GM19372 (cell line): ENCODE data around the gene PITRM1.

Experiments used
- ATAC-seq: cut with Tn5 transposase; IDR thresholded peaks from one replicate; pipeline ENCODE4 v1.9.1; 2021; ENCODE audit warnings: mild to moderate bottlenecking, low read depth, moderate library complexity; ENCODE audit not compliant: unreplicated experiment

Gene PITRM1

DNA sequence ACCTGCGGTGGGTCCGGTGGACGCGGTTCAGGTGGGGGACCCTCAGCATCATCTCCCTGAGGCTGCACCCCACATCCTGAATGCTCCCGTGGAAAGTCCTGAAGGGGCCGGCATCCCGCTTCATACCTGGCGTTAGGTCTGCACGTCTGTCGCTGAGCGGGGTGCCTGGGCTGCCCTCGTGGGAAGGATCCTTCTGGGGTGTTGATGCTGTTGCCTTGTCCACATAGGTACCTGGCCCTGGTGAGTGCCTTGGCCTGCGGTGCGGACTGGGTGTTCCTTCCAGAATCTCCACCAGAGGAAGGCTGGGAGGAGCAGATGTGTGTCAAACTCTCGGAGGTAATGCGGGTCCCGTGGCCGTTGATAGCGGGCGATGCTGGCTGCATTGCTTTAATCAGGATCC, 67.4 kb downstream of the PITRM1 start:
- no peak for ATAC-seq

DNA sequence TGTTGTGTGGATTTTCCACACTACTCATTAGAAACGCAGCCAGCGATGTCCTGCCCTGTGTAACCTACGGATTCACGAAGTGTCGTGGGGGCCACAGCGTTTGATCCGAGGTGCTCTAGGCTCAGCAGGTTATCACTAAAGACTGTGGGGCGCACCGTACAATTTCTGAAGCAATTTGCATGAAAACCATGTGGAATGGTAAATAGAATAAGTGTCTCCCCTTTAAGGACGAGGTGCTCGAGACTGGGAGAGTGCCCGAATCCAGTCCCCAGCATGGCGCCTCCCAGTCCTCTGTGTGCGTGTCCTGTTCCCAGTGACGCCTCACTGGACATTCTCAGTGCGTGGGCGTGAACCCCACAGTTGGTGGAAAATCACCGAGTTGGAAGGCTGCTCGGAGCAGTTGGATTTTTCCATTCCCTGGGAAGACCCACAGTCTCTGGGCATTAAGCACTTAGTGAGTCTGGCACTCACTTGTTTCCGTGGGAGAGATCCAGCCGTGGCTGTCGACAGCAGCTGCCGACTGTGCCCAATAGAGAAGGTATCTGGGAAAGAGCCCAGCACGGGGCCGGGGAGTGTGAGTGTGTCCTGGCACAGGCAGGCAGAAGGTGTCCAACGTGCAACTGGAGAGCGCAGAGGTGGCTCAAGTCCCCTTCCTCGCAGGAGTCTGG, 68.2 kb downstream of the PITRM1 start:
- no peak for ATAC-seq

DNA sequence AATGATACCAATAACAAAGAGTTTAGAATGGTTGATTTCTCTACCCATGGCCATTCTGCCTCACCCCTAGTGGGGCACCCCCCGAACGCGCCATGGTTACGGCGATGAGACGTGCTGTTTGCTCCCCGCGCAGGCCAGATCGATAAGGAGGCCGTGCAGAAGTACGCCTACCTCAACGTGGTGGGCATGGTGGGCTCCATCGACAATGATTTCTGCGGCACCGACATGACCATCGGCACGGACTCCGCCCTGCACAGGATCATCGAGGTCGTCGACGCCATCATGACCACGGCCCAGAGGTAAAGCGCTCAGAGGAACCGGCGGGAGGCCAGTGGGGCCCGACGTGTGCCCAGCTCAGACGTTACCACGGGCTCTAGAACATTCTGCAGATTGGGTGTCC, 68.9 kb downstream of the PITRM1 start:
- ATAC-seq = no peak

DNA sequence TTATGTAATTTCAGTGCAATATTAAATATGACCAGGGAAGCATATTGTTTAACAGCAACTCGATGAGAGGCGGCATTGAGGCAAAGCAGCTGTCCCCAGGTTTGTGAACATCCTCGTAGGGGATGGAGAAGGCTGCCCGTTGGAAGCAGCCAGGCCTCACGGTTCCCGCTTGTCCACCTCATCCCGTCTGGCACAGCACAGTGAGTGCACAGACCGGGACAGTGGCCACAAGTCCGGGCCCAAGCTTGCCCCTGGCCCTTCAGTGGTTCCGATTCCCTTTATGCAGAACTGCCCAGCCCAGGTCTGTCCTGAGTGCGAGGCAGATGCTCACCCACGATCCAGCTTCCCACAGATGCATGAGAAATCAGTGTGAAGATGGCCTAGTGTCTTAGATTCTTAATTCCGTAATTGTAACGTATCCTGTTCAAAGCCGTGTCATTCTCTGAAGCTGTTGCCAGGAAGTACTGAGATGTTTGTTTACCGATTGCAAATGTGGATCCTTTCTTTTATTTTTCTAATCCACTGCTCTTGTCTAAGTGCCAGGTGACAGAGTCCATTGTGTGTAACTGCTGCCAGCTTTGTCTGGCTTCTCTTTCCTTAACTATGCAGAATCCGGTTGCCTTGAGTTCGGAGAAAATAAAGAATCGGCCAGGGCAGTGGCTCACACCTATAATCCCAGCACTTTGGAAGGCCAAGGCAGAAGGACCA, 69.7 kb downstream of the PITRM1 start:
- ATAC-seq = no peak

DNA sequence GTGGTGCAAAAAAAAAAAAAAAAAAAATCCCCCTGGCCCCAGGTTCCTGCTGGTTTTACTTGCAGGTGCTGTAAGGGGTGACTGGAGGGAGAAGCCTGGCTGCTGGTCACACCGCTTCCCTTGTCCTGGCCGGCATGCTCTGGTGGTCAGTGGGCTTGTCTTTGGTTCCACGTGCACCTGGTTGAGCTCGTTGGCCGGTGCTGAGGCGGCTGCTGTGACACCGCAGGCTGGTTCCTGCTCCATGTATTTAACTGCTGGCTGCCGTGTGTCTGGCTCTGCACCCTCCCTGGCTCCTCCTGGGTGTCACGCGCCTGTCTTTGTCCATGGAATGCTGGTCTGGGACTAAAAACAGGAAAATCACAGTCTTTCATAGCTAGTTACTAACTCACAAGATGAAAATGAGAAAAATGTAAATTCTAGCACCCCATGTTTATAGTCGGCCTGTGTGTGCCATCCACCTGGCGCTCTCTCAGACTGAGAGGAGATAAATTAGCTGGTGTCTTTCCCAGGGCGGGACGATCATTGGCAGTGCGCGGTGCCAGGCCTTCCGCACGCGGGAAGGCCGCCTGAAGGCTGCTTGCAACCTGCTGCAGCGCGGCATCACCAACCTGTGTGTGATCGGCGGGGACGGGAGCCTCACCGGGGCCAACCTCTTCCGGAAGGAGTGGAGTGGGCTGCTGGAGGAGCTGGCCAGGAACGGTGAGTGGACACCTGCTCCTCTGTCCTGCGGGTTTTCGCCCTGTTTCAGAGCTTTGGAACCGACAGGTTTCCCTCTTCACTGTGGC, 71.5 kb downstream of the PITRM1 start:
- no peak for ATAC-seq

DNA sequence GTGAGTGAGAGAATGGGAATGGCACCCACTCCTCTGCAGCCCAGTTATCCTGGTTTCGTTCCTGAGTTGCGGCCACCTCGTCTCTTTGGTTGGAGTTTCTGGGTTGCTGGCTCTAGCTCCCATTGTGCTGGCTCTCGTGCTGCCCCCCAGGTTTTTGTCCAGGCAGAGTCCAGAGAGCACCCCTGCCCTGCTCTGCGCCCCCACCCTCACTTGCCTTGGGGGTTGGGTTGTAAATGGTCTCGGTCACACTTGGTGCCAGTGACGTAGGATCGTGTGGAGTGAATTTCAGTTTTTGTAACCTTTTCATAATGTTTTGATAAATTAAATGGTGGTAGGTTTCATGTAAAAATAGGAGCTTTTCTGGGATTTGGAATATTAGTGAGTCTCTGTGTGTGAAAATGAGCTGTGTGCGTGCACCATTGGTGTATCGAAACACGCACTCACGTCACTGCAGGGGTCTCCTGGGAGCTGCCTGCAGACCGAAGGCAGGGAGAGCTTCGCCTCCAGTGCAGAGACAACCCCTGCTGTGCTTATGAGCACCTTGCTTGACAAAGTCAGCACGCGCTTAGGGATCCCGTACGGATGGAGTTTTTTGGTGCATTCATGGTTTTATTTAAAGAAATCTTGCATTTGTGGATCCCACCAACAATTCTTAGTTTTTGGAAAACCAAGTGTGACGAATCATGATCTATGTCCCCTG, 72.3 kb downstream of the PITRM1 start:
- ATAC-seq = no peak

DNA sequence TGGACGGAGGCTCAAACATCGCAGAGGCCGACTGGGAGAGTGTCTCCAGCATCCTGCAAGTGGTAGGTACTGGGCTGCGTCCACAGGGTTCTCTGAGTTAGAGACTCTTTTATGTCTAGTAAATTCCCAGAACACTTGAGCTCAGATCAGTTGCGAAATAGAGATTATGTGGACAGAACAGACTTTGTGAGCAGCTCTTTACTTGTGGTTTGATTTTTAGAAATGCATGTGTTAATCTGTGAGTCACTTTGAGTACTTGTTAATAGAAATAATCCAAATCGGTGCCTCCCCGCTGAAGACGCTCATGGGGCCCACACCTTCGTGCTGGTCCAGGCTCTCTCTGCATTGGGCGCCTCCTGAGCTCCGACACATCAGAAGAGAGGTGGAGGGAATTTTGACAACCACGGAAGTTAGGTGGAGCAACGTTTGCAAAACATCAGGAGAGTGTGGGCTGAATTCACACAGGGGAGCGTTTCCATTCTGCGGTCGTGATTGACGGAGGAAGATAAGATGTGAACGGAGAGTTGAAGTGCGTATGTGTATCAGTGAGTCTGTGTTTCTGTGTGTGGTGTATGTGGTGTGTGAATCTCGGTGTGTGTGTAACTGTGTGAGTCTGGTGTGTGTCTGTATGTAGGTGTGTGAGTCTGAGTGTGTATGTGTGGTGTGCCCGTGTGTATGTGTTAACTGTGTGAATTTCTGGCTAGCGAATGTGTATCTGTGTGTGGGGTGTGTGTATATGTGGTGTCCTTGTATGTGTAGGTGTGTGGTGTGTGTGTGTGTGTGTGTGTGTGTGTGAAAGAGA, 73.1 kb downstream of the PITRM1 start:
- ATAC-seq = no peak

DNA sequence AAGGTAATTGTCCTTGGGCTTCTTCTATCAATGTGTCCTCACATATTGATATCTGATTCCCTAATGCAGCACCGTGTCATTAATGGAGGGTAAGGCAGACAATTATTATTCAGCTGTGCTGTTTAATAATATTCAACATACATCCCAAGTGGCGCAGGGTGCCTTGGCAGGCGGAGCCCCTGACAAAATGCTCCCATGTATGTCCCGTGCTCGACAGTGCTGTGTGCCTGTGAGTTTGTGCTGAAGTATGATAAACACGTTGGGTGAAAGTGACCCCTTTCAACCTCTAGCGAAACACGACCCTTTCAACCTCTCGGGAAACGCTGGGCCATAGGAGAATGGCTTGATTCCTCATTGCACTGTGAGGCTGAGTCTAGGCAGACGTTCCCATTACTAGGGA, 73.9 kb downstream of the PITRM1 start:
- ATAC-seq = no peak

DNA sequence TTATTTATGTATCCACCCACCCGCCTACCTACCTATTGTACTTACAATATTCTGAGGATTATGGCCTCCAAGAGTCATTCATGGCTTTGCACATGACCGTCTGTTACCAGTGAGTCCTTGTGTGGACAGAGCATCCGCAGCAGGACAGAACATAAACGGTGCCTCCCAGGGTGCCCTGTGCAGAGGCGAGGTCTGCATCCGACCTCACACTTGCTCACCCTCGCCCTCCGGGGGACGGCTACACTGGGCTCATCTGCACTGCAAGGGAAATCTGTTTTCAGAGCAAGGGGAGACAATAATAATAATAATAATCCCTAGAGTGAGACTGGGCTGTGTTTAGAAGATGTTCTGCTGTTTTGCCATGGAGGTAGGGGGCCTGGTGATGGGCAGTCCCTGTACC, 75.4 kb downstream of the PITRM1 start:
- no peak for ATAC-seq

DNA sequence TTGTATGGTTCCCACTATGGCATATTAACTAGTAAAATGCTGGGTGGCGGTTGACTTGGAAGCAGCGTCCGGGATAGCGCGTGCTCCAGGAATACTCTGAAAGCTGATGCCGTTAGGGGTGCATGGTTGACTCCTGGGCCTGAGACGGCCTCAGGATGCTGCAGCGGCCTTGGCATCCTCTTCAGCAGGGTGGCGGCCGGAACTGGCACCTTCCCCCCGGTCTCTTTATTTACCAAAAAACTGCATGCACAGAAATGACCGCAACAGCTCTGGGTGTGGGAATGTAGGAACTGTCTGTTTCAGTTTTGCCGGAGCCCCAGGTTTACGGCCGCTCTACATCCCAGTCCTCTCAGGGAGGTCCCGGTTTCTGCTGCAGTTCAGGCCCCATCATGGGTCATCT, 76.4 kb downstream of the PITRM1 start:
- no peak for ATAC-seq

DNA sequence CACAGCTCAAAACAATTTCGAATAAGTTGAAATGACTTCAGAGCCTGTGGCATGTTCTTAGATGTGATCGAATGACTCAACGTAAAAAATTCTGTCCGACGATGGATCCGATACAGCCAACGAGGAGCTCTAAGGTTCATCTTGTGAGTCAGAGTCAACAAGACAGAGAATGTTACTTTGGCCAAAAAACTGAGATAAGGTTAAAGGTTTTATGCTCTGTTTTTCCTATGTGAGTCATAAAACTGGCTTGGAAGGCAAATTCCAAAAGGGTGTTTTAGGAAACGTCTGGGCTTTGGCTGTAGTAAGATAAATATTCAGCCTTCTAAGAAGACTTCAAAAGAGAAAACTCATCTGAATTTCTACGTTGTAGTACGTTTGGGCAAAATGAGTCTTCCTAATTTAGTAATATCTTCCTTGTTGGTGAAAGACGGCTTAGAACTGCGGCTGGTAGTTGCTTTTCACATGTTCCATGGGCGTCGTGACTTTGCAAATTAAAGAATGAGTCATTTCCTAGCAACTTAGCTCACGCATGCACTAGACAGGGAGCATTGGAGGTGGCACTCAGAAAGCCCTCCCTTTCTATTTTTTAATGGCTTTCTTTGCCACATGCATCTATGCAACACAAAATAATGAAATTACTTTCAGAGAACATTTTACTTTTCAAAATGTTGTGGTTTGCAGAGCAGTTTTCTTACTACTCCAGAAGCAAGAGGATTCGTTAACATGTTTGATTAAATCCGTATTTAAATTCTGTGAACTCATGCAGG, 77.0 kb downstream of the PITRM1 start:
- ATAC-seq = no peak

DNA sequence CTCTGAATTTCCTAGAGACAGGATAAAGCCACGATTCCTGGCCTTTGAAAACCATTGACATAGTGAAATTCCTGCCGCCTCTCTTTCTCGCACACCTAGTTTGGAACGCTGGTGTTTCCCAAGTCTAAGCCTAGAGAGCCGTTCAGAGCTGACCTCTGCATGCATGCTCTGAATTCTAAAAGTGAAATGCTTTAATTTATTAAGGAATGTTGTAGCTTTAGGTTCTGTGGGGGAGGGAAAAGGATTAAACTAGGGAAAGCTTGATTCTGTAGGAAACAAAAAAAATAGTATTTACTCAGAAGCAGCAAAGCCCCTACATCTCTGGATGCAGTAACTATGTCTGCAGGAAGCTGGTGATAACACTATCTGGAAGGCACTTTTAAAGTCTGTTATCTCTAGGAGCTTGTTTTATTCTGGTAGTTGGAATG, 78.0 kb downstream of the PITRM1 start:
- ATAC-seq = no peak

DNA sequence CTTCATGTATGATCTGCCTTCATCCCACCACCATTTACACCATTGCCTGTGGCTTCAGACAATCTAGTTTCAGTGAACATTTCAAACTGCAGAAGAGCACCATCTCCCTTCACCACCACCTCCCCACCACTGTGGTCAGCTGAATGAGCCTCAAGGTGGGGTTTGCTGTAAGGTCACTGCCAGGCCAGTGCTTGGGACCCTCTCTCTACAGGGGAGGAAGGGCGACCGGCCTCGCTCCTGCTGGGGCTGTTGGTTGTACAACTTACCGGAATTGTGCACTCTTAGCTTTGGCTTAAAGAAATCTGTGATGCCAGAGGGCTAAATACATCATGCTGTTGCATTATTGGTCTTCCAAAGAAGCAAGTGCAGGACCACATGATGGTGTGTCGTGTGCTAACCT, 78.6 kb downstream of the PITRM1 start:
- ATAC-seq = no peak

DNA sequence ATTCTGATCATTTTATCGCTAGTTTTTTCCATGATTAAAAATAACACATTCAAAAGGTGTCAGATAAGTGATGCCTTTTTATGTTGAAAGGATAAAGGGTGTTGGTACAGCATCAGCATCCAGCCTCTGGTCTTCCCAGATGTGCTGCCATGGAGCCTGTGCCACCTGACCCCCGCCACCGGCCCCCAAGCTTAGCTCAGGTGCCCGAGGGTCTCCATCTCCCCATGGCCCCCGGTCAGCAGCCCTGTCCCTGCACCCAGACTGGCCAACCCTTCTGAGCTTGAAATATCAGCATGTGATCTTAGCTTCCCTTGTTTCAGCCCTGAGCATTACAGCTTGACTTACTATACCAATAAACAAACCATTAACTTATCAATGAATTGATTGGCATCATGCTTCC, 80.7 kb downstream of the PITRM1 start:
- ATAC-seq = no peak

DNA sequence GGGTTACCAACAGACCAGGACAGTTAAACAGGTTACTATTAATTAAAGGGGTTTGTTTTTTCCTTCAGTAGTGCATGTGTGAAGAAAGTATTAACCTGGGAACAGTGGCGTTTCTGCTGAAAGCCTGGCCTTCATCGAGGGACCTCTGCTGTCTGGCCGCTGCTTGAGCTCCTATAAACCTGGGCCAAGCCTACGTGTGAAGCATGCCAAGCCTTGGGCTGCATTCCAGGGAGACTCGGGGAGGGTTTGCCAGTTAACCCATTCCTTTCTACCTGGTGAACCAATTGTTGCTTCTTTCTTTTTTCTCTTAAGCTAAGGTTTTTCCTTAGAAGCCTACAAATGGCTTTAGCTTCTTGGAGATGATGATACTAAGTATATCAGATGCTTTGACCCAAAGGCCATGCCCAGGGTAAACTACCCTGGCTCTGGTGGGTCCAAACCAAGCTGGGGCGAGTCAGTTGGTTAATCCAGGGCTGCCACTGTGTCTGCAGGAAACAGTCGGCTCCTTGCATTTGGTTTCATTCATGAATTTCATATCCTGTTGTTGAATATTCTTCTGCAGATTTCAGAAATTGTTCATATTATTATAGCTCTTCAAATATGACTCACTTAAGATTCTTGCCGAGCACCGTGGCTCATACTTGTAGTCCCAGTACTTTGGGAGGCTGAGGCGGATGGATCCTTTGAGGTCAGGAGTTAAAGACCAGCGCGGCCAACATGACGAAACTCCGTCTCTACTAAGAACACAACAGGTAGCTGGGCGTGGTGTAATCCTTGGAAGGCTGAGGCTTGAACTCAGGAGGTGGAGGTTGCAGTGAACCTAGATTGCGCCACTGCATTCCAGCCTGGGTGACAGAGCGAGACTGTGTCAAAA, 81.4 kb downstream of the PITRM1 start:
- ATAC-seq = no peak

DNA sequence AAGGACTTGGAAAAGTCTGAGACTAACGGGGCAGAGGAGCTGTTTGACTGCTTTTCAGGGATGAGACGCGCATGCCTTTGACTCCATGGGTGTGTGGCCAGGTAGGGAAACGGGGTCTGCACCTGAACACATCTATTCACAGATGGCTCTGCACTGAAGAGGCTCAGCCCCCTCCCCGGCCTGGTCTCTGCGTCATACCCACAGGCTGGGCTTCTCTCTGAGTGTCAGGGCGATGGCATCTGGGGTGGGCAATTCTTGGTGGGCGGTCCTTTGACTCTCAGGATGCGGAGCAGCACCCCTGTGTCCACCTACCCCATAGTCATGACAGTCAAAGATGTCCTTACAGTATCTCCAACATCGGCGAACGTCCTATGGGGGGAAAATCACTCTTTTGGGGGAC, 82.2 kb downstream of the PITRM1 start:
- no peak for ATAC-seq
